GM21576 (cell line): ENCODE results near the gene PTPMT1.

Source experiments
- ATAC-seq: cut with Tn5 transposase; IDR thresholded peaks from one replicate; pipeline ENCODE4 v1.9.1; 2021; ENCODE audit warnings: mild to moderate bottlenecking, moderate library complexity; ENCODE audit not compliant: unreplicated experiment

Gene PTPMT1

GRCh38 chr11:47578524-47579494 is 13.4 kb downstream of the PTPMT1 start, which contains the start of the genes KBTBD4 and NDUFS3:
Gene KBTBD4, minus strand, starts transcription at chr11:47578970. Its CDS starts 19 bp downstream, at chr11:47578951.
Gene NDUFS3, plus strand, starts transcription at chr11:47579074. Its CDS starts 18 bp downstream, at chr11:47579092.
- peak; percentile 92 for ATAC-seq

GRCh38 chr11:47583844-47584243 is 18.4 kb downstream of the PTPMT1 start:
- ATAC-seq, result no peak

- no peak for ATAC-seq
Observed at GRCh38 chr11:47586098-47586855, 20.9 kb downstream of the PTPMT1 start, which contains the start of gene FAM180B. Gene FAM180B, plus strand, starts transcription at chr11:47586678. Its CDS starts 91 bp downstream, at chr11:47586769.

- ATAC-seq, result no peak
Observed at GRCh38 chr11:47587039-47587716, 21.8 kb downstream of the PTPMT1 start.

GRCh38 chr11:47587723-47588326 is 22.4 kb downstream of the PTPMT1 start:
- no peak for ATAC-seq

- ATAC-seq, result no peak
Observed at GRCh38 chr11:47589118-47589517, 23.7 kb downstream of the PTPMT1 start.

GRCh38 chr11:47589584-47589976 is 24.2 kb downstream of the PTPMT1 start:
- ATAC-seq, result no peak

- no peak for ATAC-seq
Observed at GRCh38 chr11:47589977-47590861, 24.8 kb downstream of the PTPMT1 start.

- ATAC-seq, result no peak
Observed at GRCh38 chr11:47591764-47592163, 26.4 kb downstream of the PTPMT1 start.

- no peak for ATAC-seq
Observed at GRCh38 chr11:47592251-47592650, 26.9 kb downstream of the PTPMT1 start.

GRCh38 chr11:47592970-47593369 is 27.6 kb downstream of the PTPMT1 start:
- no peak for ATAC-seq

GRCh38 chr11:47593492-47593933 is 28.1 kb downstream of the PTPMT1 start:
- ATAC-seq, result no peak

GRCh38 chr11:47593934-47594855 is 28.8 kb downstream of the PTPMT1 start, which contains the start of gene C1QTNF4:
Gene C1QTNF4, minus strand, starts transcription at chr11:47594411. Its CDS starts 3,601 bp downstream, at chr11:47590810.
- no peak for ATAC-seq

GRCh38 chr11:47595029-47595428 is 29.6 kb downstream of the PTPMT1 start:
- ATAC-seq, result no peak

GRCh38 chr11:47595967-47596366 is 30.6 kb downstream of the PTPMT1 start:
- ATAC-seq, result no peak

GRCh38 chr11:47599902-47600301 is 34.5 kb downstream of the PTPMT1 start:
- ATAC-seq, result no peak

- ATAC-seq, result no peak
Observed at GRCh38 chr11:47603295-47603694, 37.9 kb downstream of the PTPMT1 start.

GRCh38 chr11:47605921-47606320 is 40.5 kb downstream of the PTPMT1 start:
- ATAC-seq, result no peak
